Measurements from ENCODE around the gene KCNC1.

The KCNC1 gene

GRCh38 chr11:17774232-17775034, 39.9 kb downstream of the KCNC1 start:
- no peak for DNase-seq (ENCODE audit: low spot score)

DNA sequence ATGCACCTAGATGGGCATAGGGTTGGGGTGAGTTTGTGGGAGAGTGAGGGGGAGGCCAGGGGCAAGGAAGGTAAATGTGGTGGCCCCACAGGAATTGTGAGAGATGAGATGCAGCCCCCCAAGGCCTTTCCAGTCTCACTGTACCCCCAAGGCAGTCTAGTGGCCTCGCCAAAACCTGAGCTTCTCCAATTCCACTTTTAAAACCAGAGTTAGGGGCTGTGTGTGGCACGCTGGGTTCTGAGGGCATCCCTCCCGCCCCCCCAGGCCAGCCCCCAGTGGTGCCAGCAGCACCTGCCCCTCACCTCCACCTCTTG, 40.4 kb downstream of the KCNC1 start:
- no peak for DNase-seq (ENCODE audit: low spot score)

DNA sequence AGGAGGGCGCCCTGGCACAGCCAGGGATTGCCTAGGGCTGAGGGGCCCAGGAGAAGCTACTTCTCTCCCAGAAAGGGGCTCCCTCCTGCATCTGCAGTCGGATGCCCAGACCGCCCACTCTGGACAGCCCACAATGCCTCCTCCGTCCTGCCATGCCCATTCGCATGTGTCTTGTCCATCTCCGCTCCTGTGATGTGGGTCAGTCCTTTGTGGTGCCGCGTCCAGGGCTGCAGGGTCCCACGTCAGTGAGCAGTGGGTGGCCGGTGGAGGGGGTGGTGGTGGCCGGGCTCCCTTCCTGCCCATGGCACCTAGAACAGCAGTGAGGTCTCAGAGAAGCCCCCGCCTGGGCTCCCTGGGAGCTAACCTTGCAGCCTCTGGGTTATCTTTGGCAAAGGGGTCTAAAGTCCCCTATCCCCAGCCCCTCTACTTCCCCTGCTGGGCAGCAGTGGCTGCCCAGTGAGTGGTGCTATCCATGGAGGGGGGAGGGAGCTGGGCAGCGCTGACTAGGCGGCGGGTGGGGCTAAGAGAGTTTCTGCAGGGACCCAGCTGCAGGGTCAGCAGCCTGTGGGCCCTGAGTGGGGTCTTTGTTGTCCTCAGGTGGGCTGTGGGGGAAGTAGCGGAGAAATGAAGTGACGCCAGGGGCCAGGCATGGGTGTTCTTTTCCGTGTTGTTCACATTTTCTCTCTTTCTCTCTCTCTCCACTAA, 41.1 kb downstream of the KCNC1 start:
- no peak for DNase-seq (ENCODE audit: low spot score)

- DNase-seq (ENCODE audit: low spot score): no peak
Measured at GRCh38 chr11:17776212-17776875, 41.8 kb downstream of the KCNC1 start.

DNA sequence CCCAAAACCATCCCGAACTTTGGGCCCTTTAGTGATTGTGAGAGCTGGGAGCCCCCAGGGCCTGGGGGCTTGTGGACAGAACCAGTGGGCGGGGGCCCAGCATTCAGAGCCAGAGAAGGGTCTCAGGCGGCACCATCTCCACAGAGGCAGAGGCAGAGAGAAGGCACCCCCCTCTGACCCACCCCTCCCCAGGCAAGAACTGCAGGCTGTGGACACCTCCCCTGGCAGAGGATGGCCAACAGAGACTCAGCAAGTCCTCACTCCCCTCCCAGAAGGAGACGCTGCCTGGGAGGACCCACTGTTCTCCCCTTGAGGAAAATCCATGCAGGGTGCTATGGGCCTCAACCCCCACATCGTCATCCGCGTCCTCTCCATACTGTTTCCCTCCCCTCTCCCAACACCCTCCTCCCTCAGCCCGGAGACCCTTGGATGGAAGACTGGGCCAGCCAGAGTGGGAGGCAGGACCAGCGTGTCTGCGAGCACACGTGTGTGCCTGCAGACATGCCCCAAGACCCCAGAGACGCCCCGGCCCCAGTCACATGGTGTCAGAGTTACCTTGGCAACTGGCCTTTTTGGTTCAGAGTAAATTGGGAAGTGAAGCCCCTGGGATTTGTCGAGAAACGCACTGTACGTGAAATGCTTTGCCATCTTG, 42.6 kb downstream of the KCNC1 start:
- no peak for DNase-seq (ENCODE audit: low spot score)

GRCh38 chr11:17777738-17778091, 43.1 kb downstream of the KCNC1 start:
- no peak for DNase-seq (ENCODE audit: low spot score)

- no peak for DNase-seq (ENCODE audit: low spot score)
Measured at GRCh38 chr11:17778352-17778751, 43.8 kb downstream of the KCNC1 start.

- no peak for DNase-seq (ENCODE audit: low spot score)
Measured at GRCh38 chr11:17778956-17779860, 44.6 kb downstream of the KCNC1 start.

GRCh38 chr11:17779861-17780594, 45.4 kb downstream of the KCNC1 start:
- no peak for DNase-seq (ENCODE audit: low spot score)

DNA sequence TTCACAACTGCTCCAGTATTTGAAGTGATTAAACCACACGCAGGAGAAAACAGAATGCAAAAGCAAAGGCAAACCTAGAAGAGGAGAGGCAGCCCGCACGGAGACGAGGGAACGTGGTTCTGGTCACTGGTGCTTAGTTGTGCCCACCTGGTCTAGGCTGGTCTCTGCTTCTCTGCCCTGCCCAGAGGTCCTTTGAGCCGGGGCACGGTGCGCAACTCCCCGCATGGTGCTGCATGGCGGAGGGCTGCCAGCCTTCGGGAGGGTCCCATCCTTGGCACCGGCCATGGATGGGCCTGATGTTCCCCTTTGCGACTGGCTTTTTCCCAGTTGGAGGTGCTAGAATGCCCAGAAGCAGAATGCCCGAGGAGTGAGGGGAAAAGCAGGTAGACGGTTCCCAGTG, 46.1 kb downstream of the KCNC1 start:
- DNase-seq (ENCODE audit: low spot score): no peak

GRCh38 chr11:17781221-17781620, 46.6 kb downstream of the KCNC1 start:
- DNase-seq (ENCODE audit: low spot score): no peak

DNA sequence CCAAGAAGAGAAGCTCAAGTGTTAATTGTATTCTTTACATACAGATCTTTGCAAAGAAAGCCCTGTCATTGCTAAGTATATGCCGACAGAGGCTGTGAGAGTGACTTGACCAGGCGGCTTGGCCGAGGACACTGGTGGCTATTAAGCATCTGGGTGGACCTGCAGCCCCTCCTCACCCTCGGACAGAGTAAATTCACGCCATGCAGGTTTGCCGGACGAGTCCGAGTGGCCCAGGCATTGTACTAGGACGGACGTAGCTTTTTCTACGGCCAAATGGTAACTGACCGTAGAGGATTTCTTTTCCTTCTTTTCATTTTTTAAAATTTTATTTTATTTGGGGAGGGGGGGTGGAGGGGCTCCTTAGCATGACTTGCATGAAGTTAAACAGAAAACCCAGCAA, 47.0 kb downstream of the KCNC1 start:
- DNase-seq (ENCODE audit: low spot score): no peak

DNA sequence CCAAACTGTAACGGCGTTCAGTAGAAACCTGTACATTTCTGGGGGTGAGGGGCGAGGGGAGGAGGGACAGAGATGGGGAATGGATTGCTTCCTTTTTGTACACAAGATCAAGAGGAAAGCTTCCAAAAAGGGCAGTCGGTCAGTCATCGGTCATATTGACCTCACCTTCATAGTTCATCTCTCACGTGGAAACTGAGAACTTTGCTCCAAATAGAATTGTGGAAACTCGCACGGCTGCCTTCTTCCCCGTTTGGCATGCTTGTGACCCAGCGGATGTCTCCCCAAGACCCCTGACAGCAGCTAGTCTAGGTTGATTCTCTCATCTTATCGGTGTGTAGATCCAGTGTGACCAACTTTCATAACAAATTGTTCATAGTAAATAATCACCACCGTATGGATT, 47.6 kb downstream of the KCNC1 start:
- no peak for DNase-seq (ENCODE audit: low spot score)

- DNase-seq (ENCODE audit: low spot score): no peak
Measured at GRCh38 chr11:17782603-17783337, 48.2 kb downstream of the KCNC1 start.

DNA sequence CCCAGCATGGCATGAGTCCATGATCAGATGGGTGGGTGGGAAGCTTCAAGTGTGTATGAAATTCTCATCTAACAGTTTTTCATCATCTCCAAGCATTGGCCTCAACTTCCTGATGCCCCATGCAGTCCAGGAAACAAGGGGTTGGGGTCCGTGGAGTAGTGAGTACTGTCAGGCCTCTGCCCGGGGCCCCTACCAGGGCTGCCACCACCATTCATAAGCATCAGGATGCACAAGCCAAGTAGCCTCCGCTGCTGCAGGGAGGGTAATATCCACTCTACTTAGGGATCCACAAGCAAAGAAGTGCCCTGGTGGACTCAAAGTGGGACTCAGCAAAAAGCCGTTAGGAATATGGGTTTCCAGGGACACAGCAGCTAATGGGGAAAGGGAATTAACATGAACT, 49.3 kb downstream of the KCNC1 start:
- DNase-seq (ENCODE audit: low spot score): no peak

- DNase-seq (ENCODE audit: low spot score): no peak
Measured at GRCh38 chr11:17786824-17787525, 52.4 kb downstream of the KCNC1 start.

GRCh38 chr11:17788084-17788483, 53.5 kb downstream of the KCNC1 start:
- DNase-seq (ENCODE audit: low spot score): no peak

- DNase-seq (ENCODE audit: low spot score): no peak
Measured at GRCh38 chr11:17790453-17790852, 55.9 kb downstream of the KCNC1 start.

GRCh38 chr11:17791144-17791543, 56.6 kb downstream of the KCNC1 start:
- DNase-seq (ENCODE audit: low spot score): no peak

GRCh38 chr11:17792161-17792560, 57.6 kb downstream of the KCNC1 start:
- no peak for DNase-seq (ENCODE audit: low spot score)

Measured in ecto neural progenitor cell (in vitro differentiated cells).